Panc1 (cell line): Measurements from ENCODE around the gene ATP2B2.

Source experiments
- CTCF ChIP-seq: fragments of 450-650 bp; IDR thresholded peaks from 2 replicates; pipeline ENCODE4 v1.5.1; 2017; ENCODE audit warnings: mild to moderate bottlenecking
- POLR2AphosphoS5 ChIP-seq: IDR thresholded peaks from 2 replicates; pipeline ENCODE4 v1.6.1; 2012; ENCODE audit warnings: mild to moderate bottlenecking, low read depth, low read length, moderate library complexity
- REST ChIP-seq, 2 experiments: IDR thresholded peaks; 2 replicates each; pipeline ENCODE4 v1.6.1; 2011 to 2012; ENCODE audit warnings: low read depth in 2 of 2, control low read depth in 1 of 2, low read length in 1 of 2, mild to moderate bottlenecking in 1 of 2, moderate library complexity in 1 of 2; ENCODE audit not compliant: insufficient read depth in 1 of 2
- SIN3A ChIP-seq: IDR thresholded peaks from 2 replicates; pipeline ENCODE4 v1.6.1; 2012; ENCODE audit warnings: low read depth, mild to moderate bottlenecking, low read length, moderate library complexity, borderline replicate concordance; ENCODE audit not compliant: insufficient read depth

GRCh38 chr3:10394491-10395025 is 110.8 kb downstream of the ATP2B2 start:
- no peak for TF ChIP-seq REST (IDR thresholded peaks at IDR 0.05; ENCODE audit: insufficient read depth in 1 of 2, low read depth in 2 of 2, low read length in 1 of 2)
- TF ChIP-seq CTCF: no peak
- no peak for TF ChIP-seq POLR2AphosphoS5
- TF ChIP-seq SIN3A: no peak
